GM13977 (cell line): ENCODE measurements around the gene SLC25A26.

Experiments used
- DNase-seq: peaks from one replicate; pipeline ENCODE4 v3.0.0; 2012; ENCODE audit warnings: low spot score
- CTCF ChIP-seq: IDR thresholded peaks from 2 replicates; pipeline ENCODE4 v1.5.1; 2012; ENCODE audit warnings: mild to moderate bottlenecking, control low read depth; ENCODE audit not compliant: insufficient read depth; ENCODE audit errors: extremely low read depth, missing control alignments
- in situ Hi-C: fragments of 300-500 bp; cut with MboI; formaldehyde crosslinking; loops from one replicate; pipeline ENCODE4 v1.12.0; 2022; ENCODE audit warnings: low sequenced_read_pairs, low pct_unique_long_range_greater_than_20kb, mixed read lengths, inconsistent platforms; ENCODE audit not compliant: unreplicated experiment

Gene SLC25A26

GRCh38 chr3:66411961-66412887 is 191.4 kb downstream of the SLC25A26 start:
- no peak for TF ChIP-seq CTCF
- DNase-seq: no peak
- in situ Hi-C loops: loop anchor here (25.0 kb wide), 1 partner anchor 400 kb away; no protein-coding TSS in a partner anchor

GRCh38 chr3:66413151-66413751 is 192.4 kb downstream of the SLC25A26 start:
- no peak for DNase-seq
- in situ Hi-C loops: loop anchor here (25.0 kb wide), 1 partner anchor 399 kb away; no protein-coding TSS in a partner anchor
- TF ChIP-seq CTCF: no peak

GRCh38 chr3:66414846-66415245 is 194.0 kb downstream of the SLC25A26 start:
- no peak for TF ChIP-seq CTCF
- DNase-seq: no peak
- in situ Hi-C loops: loop anchor here (25.0 kb wide), 1 partner anchor 397 kb away; no protein-coding TSS in a partner anchor

- DNase-seq: no peak
- in situ Hi-C loops: loop anchor here (25.0 kb wide), 1 partner anchor 396 kb away; no protein-coding TSS in a partner anchor
- TF ChIP-seq CTCF: no peak
Measured at GRCh38 chr3:66415867-66416428, 195.1 kb downstream of the SLC25A26 start.

- in situ Hi-C loops: loop anchor here (25.0 kb wide), 1 partner anchor 396 kb away; no protein-coding TSS in a partner anchor
- no peak for DNase-seq
- no peak for TF ChIP-seq CTCF
Measured at GRCh38 chr3:66416556-66417304, 195.9 kb downstream of the SLC25A26 start.

GRCh38 chr3:66418475-66418931 is 197.7 kb downstream of the SLC25A26 start:
- no peak for DNase-seq
- in situ Hi-C loops: loop anchor here (25.0 kb wide), 1 partner anchor 394 kb away; no protein-coding TSS in a partner anchor
- TF ChIP-seq CTCF: no peak
